ENCODE results near the gene ANKRD11. TPM values are rescaled to one million over a fixed set of nuclear protein-coding genes. Genes with fewer than 3 reads are reported as not detected.

Gene ANKRD11
- total RNA-seq, 1 donor from 2014 or later, result 164 TPM

DNA sequence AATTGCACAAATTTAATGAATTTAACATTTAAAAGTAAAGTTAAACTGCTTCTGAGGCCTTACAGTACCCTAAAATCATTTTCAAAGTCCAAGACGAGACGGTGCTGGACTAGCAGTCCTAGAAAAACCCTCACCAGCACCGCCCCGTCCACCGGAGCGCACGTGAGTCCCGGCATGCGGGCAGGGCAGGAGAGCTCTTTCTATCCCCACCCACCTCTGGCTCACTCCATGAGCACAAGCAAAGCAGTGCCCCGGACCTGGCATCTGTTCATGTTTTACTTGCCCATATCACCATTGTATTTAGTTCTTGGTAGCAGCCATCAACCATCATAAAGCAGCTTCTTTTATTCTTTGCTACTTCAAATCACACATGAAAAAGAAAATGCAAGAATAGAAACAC lies 41.7 kb downstream of the ANKRD11 start:
- Mint-ChIP-seq H3K4me3 (no peak overlapping the region), H3K9me3 (no peaks in the 10 kb centered on the region), H3K27ac (ENCODE audit: unreplicated experiment) (no peak overlapping the region), H3K36me3 (ENCODE audit: low read depth) (no peaks in the 10 kb centered on the region), H3K4me1 (peaks cover 59% of the 10 kb centered on the region), H3K27me3 (ENCODE audit: low read depth) (no peaks in the 10 kb centered on the region)
- no peak for DNase-seq (ENCODE audit: low read depth, low spot score)
- TF ChIP-seq, protein P1, sequence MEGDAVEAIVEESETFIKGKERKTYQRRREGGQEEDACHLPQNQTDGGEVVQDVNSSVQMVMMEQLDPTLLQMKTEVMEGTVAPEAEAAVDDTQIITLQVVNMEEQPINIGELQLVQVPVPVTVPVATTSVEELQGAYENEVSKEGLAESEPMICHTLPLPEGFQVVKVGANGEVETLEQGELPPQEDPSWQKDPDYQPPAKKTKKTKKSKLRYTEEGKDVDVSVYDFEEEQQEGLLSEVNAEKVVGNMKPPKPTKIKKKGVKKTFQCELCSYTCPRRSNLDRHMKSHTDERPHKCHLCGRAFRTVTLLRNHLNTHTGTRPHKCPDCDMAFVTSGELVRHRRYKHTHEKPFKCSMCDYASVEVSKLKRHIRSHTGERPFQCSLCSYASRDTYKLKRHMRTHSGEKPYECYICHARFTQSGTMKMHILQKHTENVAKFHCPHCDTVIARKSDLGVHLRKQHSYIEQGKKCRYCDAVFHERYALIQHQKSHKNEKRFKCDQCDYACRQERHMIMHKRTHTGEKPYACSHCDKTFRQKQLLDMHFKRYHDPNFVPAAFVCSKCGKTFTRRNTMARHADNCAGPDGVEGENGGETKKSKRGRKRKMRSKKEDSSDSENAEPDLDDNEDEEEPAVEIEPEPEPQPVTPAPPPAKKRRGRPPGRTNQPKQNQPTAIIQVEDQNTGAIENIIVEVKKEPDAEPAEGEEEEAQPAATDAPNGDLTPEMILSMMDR (conservative IDR thresholded peaks at IDR 0.05), result no peak

DNA sequence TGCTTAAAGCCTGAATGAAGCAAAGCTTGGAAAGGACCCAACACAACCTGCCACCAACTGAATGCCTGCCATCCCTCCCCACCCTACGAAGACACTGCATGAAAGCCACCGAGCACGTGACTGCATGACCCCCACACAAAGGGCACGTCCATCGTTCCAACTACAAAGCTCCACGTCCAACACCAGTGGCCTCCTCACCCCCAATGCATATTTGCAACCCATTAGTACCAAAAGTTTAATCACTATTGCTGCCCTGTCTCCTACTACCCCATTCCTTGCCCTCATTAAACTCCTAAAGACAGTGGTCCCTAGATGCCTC lies 43.4 kb downstream of the ANKRD11 start:
- H3K4me1 Mint-ChIP-seq, result peaks cover 68% of the 10 kb centered on the region
- no peaks in the 10 kb centered on the region for H3K9me3 Mint-ChIP-seq
- peak overlapping the region; percentile 88 for H3K27ac Mint-ChIP-seq (ENCODE audit: unreplicated experiment)
- H3K4me3 Mint-ChIP-seq, result no peak overlapping the region
- DNase-seq (ENCODE audit: low read depth, low spot score), result no peak
- TF ChIP-seq, protein P1 (conservative IDR thresholded peaks at IDR 0.05), result no peak
- H3K36me3 Mint-ChIP-seq (ENCODE audit: low read depth), result no peaks in the 10 kb centered on the region
- H3K27me3 Mint-ChIP-seq (ENCODE audit: low read depth), result no peaks in the 10 kb centered on the region

DNA sequence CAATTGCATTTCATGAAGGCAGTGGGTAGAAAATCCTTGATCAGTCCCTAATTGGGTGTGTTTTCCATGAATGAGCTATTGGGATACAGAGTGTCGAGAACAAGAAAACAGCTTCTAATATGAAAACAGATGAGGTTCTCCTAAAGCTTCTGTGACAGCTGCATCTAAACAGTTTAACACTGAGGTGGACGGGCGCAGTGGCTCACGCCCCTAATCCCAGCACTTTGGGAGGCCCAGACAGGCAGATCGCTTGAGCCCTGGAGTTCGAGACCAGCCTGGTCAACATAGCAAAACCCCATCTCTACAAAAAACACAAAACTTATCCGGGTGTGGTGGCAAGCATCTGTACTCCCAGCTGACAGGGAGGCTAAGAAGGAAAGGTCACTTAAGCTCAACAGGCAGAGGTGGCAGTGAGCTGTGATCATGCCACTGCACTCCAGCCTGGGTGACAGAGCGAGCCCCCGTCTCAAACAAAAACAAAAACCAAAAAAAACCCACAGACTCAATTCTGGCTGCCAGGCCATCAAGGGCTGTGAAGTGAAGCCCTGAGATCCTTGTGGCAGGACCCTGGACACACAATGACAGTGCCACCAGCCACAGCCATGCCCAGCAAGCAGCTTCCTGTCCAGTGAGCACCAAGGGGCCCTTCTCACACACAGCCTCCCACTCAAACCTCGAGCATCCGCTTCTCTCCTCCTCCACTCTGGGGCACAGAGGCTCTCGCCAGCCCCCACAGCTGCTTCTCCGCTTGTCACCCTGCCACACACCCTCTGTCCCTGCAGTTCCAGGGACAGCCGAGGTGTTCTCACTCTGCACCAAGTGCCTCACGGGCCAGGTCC lies 44.0 kb downstream of the ANKRD11 start:
- peaks cover 71% of the 10 kb centered on the region for H3K4me1 Mint-ChIP-seq
- TF ChIP-seq, protein P1 (conservative IDR thresholded peaks at IDR 0.05), result no peak
- H3K27me3 Mint-ChIP-seq (ENCODE audit: low read depth), result no peaks in the 10 kb centered on the region
- no peak for DNase-seq (ENCODE audit: low read depth, low spot score)
- peak overlapping the region; percentile 88 for H3K27ac Mint-ChIP-seq (ENCODE audit: unreplicated experiment)
- no peak overlapping the region for H3K4me3 Mint-ChIP-seq
- H3K36me3 Mint-ChIP-seq (ENCODE audit: low read depth), result no peaks in the 10 kb centered on the region
- no peaks in the 10 kb centered on the region for H3K9me3 Mint-ChIP-seq

DNA sequence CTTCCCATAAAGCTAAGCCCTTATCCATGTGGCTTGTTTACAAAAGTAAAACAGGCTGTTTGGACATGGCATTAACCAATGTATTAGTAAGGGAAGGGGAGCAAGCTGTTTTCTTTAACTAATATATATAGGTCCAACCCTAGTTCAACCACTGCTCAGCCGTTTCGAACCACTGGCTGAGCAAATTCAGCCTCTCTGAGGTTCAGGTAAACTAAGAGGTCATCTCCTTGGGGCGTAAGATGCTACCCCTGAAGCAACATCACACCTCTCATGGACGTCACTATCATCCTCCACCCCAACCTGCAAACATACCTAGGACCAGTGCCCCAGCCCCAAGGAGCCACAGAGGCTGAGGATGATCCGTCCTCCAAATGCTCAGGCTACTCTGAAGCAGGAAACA lies 45.2 kb downstream of the ANKRD11 start:
- DNase-seq (ENCODE audit: low read depth, low spot score), result no peak
- TF ChIP-seq, protein P1 (conservative IDR thresholded peaks at IDR 0.05), result no peak
- Mint-ChIP-seq H3K27ac (ENCODE audit: unreplicated experiment) (no peak overlapping the region), H3K9me3 (no peaks in the 10 kb centered on the region), H3K4me3 (no peak overlapping the region), H3K27me3 (ENCODE audit: low read depth) (no peaks in the 10 kb centered on the region), H3K4me1 (peaks cover 71% of the 10 kb centered on the region), H3K36me3 (ENCODE audit: low read depth) (no peaks in the 10 kb centered on the region)

DNA sequence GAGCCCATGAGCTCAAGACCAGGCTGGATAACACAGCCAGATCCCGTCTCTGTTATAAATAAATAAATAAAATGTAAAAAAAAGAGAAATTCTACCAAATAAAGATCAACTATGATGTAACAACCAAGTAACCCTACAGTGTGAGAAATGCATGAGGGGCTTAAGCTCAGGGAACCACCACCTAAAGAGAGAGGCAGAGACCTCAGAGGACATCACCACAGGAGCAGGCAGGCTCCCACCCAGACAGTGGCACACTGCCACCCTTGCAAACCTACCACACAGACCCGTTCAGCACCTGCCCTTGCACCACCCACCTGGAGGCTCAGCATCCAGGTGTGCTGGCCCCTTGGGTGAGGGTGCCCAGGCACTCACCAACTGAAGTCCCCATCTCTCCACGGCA lies 45.6 kb downstream of the ANKRD11 start:
- Mint-ChIP-seq H3K27me3 (ENCODE audit: low read depth) (no peaks in the 10 kb centered on the region), H3K4me3 (no peak overlapping the region), H3K4me1 (peaks cover 71% of the 10 kb centered on the region), H3K9me3 (no peaks in the 10 kb centered on the region), H3K36me3 (ENCODE audit: low read depth) (no peaks in the 10 kb centered on the region), H3K27ac (ENCODE audit: unreplicated experiment) (no peak overlapping the region)
- no peak for DNase-seq (ENCODE audit: low read depth, low spot score)
- TF ChIP-seq, protein P1 (conservative IDR thresholded peaks at IDR 0.05), result no peak
